ENCODE data around the gene ANAPC13. TPM values are rescaled to one million over a fixed set of nuclear protein-coding genes. Genes with fewer than 3 reads are reported as not detected.

ANAPC13 gene
- total and polyA plus RNA-seq, 2 of the 13 experiments (the other 11 are each of a cell fraction or from before 2014, with no cell fraction given), result 48.7 to 69.1 TPM

- TF ChIP-seq RAD51 (IDR thresholded peaks at IDR 0.05; ENCODE audit: borderline replicate concordance), result peak; percentile 80
- no peak for TF ChIP-seq ZNF460 (CRISPR knock-in tag; IDR thresholded peaks at IDR 0.05; ENCODE audit: borderline replicate concordance)
- peak; percentile 16; the same call in 1 of the 2 replicates for TF ChIP-seq ZNF598 (CRISPR knock-in tag; IDR thresholded peaks at IDR 0.05; ENCODE audit: borderline replicate concordance)
- TF ChIP-seq ZNF687 (CRISPR knock-in tag; IDR thresholded peaks at IDR 0.05), result peak; percentile 96
- TF ChIP-seq PTBP1 (IDR thresholded peaks at IDR 0.05; ENCODE audit: low read depth, low read length, poor library complexity, severe bottlenecking), result peak; percentile 58
- TF ChIP-seq ZNF256 (CRISPR knock-in tag; conservative IDR thresholded peaks at IDR 0.05), result peak; percentile 21; the same call in 1 of the 2 replicates
- peak; percentile 71 to 76; a peak in 2 of 4 replicates for TF ChIP-seq KLF16 (CRISPR knock-in tag; IDR thresholded peaks at IDR 0.05)
- TF ChIP-seq TOPORS (CRISPR knock-in tag; IDR thresholded peaks at IDR 0.05), result no peak; the same call in 1 of the 2 replicates
- TF ChIP-seq HNF4G (IDR thresholded peaks at IDR 0.05; ENCODE audit: borderline replicate concordance, low read depth, low read length), result no peak
- no peak for TF ChIP-seq HNF4G (CRISPR knock-in tag; IDR thresholded peaks at IDR 0.05; ENCODE audit: borderline replicate concordance, low read depth)
- TF ChIP-seq CCAR2 (optimal IDR thresholded peaks at IDR 0.05; ENCODE audit: low read depth, low read length), result no peak
- TF ChIP-seq NFATC3 (CRISPR knock-in tag; IDR thresholded peaks at IDR 0.05), result no peak
- TF ChIP-seq PRMT3 (CRISPR knock-in tag; IDR thresholded peaks at IDR 0.05; ENCODE audit: borderline replicate concordance, low read depth), result peak; percentile 82; the same call in 1 of the 2 replicates
- no peak for TF ChIP-seq ZNF274 (CRISPR knock-in tag; IDR thresholded peaks at IDR 0.05)
- no peak for TF ChIP-seq HMGA1 (CRISPR knock-in tag; conservative IDR thresholded peaks at IDR 0.05)
- no peak for TF ChIP-seq MYNN (CRISPR knock-in tag; IDR thresholded peaks at IDR 0.05; ENCODE audit: low read depth)
- TF ChIP-seq RFXAP (CRISPR knock-in tag; IDR thresholded peaks at IDR 0.05; ENCODE audit: borderline replicate concordance), result peak; percentile 49; the same call in 1 of the 2 replicates
- peak; percentile 58; the same call in 1 of the 2 replicates for TF ChIP-seq AKAP8 (CRISPR knock-in tag; IDR thresholded peaks at IDR 0.05)
- no peak for TF ChIP-seq FOXA3 (CRISPR knock-in tag; IDR thresholded peaks at IDR 0.05)
- peak; percentile 82 for TF ChIP-seq ZNF619 (CRISPR knock-in tag; IDR thresholded peaks at IDR 0.05)
- TF ChIP-seq ZNF788 (CRISPR knock-in tag; IDR thresholded peaks at IDR 0.05; ENCODE audit: borderline replicate concordance), result peak; percentile 82
- no peak for TF ChIP-seq JDP2 (CRISPR knock-in tag; IDR thresholded peaks at IDR 0.05; ENCODE audit: borderline replicate concordance)
- TF ChIP-seq MTF2 (CRISPR knock-in tag; IDR thresholded peaks at IDR 0.05; ENCODE audit: borderline replicate concordance), result no peak
- peak; percentile 94 for TF ChIP-seq ARNTL (CRISPR knock-in tag; IDR thresholded peaks at IDR 0.05)
- 0 out of 2 replicates have a peak, but pooled peaks have one; percentile 20 for TF ChIP-seq MXD3 (CRISPR knock-in tag; IDR thresholded peaks at IDR 0.05)
- TF ChIP-seq SP4 (CRISPR knock-in tag; IDR thresholded peaks at IDR 0.05), result no peak
- peak; percentile 60; the same call in 1 of the 2 replicates for TF ChIP-seq KAT7 (CRISPR knock-in tag; IDR thresholded peaks at IDR 0.05; ENCODE audit: borderline replicate concordance)
These were observed at the start of gene ANAPC13, which contains the start of gene CEP63 (continued) for GRCh38 chr3:134485718-134486576.

Measured in HepG2 (cell line).